ENCODE data around the gene UBR2.
A peak's percentile ranks its signal among the peaks of the same experiment; 100 is the strongest.
"Not testable (repeated sequence)": the region's sequence is repeated elsewhere in the genome, so short reads cannot be mapped to it uniquely, and the experiment has no call there.

UBR2 gene

DNA sequence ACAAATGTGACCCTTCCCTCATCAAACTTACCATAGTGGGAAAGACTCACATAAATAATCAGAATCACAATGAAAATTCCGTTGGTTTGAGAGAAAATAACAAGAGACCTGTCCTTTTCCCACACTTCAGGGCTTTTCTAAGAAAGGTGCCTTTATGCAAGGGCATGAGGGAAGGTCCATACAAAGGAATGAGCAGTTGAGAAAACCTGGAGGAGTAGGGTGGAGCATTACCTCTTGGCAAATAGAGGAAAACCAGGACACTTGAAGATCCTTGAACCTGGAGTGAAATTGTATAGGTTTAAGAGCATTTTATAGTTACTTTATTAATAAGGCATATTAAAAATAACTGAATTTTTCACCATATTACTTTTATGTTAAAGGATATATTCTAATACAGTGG lies 54.3 kb downstream of the UBR2 start:
- FAIRE-seq (no peak), DNase-seq (ENCODE audit: low spot score) (no peak)

DNA sequence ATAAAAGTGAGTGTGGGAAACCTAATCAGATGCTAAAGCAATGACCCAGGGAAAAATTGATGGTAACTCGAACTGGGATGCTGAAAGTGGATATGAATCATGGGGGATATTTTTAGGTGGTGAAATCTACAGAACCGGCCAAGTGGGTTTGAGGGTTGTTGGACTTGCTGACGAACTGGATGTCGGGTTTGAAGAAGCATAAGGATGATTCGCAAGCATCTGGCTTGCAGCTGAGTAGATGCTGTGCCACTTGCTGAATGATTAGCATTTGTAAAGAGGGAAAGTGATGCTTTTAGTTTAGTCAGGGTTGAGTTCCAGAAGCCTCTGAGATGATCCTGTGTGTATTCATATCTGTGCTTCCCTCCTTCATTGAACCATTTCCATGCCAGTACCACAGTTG lies 54.9 kb downstream of the UBR2 start:
- no peak for DNase-seq (ENCODE audit: low spot score)
- no peak for FAIRE-seq

DNA sequence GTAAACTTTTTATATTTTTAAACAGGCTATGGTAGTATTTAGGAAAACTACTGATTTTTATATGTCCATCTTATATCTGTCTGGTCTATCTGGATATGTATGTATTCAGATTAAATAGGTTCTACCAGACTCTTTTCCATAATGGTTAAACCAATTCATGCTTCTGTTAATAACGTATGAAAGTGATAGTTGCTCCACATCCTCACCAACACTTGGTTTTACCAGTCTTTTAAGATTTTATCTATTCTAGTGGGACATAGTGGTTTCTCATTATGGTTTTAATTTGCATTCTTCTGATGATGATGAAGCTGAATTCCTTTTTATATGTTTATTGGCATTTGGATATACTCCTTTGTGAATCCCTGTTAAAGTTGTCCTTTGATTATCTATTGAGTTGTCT lies 56.1 kb downstream of the UBR2 start:
- DNase-seq (ENCODE audit: low spot score) (no peak), FAIRE-seq (no peak)

GRCh38 chr6:42624601-42625000 lies 60.8 kb downstream of the UBR2 start:
- DNase-seq (ENCODE audit: low spot score) (no peak), FAIRE-seq (no peak)

GRCh38 chr6:42627044-42627443 lies 63.2 kb downstream of the UBR2 start:
- no peak for DNase-seq (ENCODE audit: low spot score)
- FAIRE-seq: no peak

DNA sequence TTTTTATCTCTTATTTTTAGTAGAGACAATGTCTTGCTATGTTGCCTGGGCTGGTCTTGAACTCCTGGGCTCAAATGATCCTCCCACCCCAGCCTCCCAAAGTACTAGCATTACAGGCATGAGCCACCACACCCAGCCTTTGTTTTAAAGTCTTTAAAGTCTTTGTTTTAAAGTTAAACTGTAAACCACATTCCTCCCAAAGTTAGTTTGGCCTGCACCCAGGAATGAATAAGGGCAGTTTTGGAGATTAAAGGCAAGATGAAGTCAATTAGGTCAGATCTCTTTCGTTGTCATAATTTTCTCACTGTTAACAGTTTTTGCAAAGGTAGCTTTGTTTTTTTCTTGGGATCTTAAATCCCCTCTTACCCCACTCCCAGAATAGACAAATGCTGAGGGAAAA lies 63.8 kb downstream of the UBR2 start:
- FAIRE-seq (no peak), DNase-seq (ENCODE audit: low spot score) (no peak)

GRCh38 chr6:42628604-42629003 lies 64.8 kb downstream of the UBR2 start:
- DNase-seq (ENCODE audit: low spot score) (no peak), FAIRE-seq (no peak)

DNA sequence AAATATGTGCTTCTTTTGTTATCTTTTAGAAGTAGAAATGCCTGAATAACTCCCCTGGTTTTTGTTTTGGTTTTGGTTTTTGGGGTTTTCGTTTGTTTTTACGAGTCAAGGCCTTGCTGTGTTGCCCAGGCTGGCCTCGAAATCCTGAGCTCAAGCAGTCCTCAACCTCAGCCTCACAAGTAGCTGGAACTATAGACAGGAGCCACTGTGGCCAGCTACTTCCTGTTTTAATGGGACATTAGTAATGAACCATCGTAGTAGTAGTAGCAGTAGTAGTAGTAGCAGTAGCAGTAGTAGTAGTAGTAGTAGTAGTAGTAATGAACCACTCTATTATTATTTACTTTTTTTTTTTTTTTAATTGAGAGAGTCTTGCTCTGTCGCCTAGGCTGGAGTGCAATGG lies 66.0 kb downstream of the UBR2 start:
- DNase-seq (ENCODE audit: low spot score) (no peak), FAIRE-seq (no peak)

GRCh38 chr6:42637681-42638080 lies 73.9 kb downstream of the UBR2 start:
- DNase-seq (ENCODE audit: low spot score) (no peak), FAIRE-seq (no peak)

- no peak for DNase-seq (ENCODE audit: low spot score)
These were observed 79.0 kb downstream of the UBR2 start for GRCh38 chr6:42642794-42643193.

DNA sequence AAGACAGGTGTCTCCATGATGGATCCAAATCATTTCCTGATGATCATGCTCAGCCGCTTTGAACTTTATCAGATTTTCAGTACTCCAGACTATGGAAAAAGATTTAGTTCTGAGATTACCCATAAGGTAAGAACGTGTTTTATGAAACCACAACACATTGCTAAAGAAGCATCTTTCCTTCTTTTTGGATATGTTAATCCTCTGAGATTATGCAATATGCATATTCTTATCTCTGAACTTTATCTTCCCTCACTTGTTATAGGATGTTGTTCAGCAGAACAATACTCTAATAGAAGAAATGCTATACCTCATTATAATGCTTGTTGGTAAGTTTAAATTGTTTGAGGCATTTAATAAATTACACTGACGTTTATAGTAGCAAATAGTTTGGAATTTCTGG lies 80.4 kb downstream of the UBR2 start:
- FAIRE-seq: no peak
- DNase-seq (ENCODE audit: low spot score): no peak

More at GRCh38 chr6:42642794-42643193, 79.0 kb downstream of the UBR2 start:
- no peak for FAIRE-seq

GRCh38 chr6:42652024-42652746 lies 88.4 kb downstream of the UBR2 start:
- DNase-seq (ENCODE audit: low spot score) (no peak), FAIRE-seq (no peak)

GRCh38 chr6:42653851-42654250 lies 90.0 kb downstream of the UBR2 start:
- no peak for DNase-seq (ENCODE audit: low spot score)
- FAIRE-seq: no peak

- DNase-seq (ENCODE audit: low spot score): no peak
- no peak for FAIRE-seq
These were observed 96.0 kb downstream of the UBR2 start for GRCh38 chr6:42659806-42660205.

GRCh38 chr6:42661540-42662153 lies 97.8 kb downstream of the UBR2 start:
- DNase-seq (ENCODE audit: low spot score): peak; percentile 65
- no peak for FAIRE-seq

DNA sequence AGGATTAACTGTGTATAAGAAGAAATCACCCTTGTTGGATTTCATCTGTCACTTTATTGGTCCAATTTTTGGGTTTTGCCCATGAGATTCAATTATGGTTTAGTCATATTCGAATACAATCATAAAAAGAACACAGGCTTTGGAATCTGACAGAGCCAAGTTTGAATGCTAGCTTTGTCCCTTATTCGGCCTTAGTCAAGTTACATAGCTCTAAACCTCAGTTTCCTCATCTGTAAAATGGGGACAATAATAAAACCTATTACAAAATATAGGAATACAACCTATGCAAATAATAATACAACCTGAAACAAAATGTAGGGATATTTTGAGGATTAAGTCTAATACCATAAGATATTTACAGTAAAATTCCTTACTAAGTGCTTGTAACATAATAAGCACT lies 100.9 kb downstream of the UBR2 start:
- FAIRE-seq (no peak), DNase-seq (ENCODE audit: low spot score) (no peak)

GRCh38 chr6:42674368-42674767 lies 110.5 kb downstream of the UBR2 start:
- FAIRE-seq; DNase-seq (ENCODE audit: low spot score): not testable (repeated sequence)

DNA sequence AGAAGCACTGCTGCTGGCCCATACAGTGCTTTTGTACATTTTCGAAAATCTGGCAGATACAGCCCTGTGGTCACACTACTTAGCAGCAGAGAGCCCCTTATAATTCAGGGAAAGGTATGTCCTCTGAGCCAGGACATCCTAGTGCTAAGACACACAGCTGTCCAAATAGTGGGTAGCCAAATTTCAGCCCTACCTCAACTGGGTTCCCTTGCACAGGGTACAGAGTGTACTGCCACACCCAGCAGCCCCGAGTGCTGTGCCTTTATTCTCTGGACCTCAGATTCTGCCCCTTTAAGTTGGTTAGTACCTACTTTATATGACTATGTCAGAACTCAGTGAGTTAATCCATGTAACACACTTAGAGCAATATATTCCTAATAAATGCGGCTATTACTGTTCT lies 111.0 kb downstream of the UBR2 start:
- FAIRE-seq: no peak
- no peak for DNase-seq (ENCODE audit: low spot score)

DNA sequence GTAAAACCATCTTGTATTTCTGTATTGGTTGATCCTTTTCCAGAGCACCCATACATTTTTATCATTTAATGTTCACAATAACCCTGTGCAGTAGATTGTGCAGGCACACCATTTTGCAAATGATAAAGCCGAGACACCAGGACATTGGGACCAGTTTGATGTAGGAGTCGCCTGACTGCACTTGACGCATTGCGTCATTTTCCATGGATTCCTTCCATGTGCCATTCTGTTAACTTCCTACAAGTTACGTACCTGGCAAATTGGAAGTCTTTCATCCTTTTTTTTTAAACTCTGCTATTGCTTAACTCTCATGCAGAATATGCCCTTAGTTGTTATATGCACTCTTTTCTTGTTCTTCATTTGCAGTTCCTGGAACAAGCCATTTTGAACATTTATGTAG lies 115.5 kb downstream of the UBR2 start:
- FAIRE-seq (no peak), DNase-seq (ENCODE audit: low spot score) (no peak)

DNA sequence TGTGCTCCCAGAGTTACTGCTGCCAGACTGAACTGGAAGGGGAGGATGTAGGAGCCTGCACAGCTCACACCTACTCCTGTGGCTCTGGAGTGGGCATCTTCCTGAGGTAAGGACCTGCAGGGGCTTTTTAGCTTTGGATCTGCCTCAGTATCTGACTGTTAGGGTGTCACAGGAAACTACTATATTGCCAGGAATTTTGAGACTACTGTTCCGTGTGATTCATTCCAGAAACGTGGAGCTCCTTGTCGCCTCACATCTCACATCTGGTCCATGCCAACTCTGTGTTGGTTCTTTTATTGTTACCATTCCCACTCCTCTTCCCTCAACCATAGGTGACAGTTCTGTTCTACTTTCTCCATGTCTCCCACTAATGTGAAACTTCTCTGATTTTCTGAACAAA lies 124.5 kb downstream of the UBR2 start:
- DNase-seq (ENCODE audit: low spot score) (no peak), FAIRE-seq (no peak)

GRCh38 chr6:42689371-42689770 lies 125.5 kb downstream of the UBR2 start:
- DNase-seq (ENCODE audit: low spot score): no peak
- no peak for FAIRE-seq

- DNase-seq (ENCODE audit: low spot score): no peak
- no peak for FAIRE-seq
These were observed 126.4 kb downstream of the UBR2 start for GRCh38 chr6:42690151-42690702.

- FAIRE-seq (no peak), DNase-seq (ENCODE audit: low spot score) (no peak)
These were observed 127.0 kb downstream of the UBR2 start for GRCh38 chr6:42690872-42691271.
